Measurements from ENCODE around the gene TSPAN18. TPM values are rescaled to one million over a fixed set of nuclear protein-coding genes. Genes with fewer than 3 reads are reported as not detected.
"Not testable (repeated sequence)": the region's sequence is repeated elsewhere in the genome, so short reads cannot be mapped to it uniquely, and the experiment has no call there.

Gene TSPAN18
- total RNA-seq, 1 experiment from 2014 or later, result not detected

GRCh38 chr11:44870615-44871176 lies 143.9 kb downstream of the TSPAN18 start:
- H2AFZ ChIP-seq (ENCODE audit: low read length), result no peak overlapping the region
- H3K4me3 ChIP-seq (ENCODE audit: low read length), result no peak overlapping the region
- ATAC-seq, result no peak
- H4K20me1 ChIP-seq (ENCODE audit: low read length), result no peaks in the 10 kb centered on the region
- BruUV-seq (replicated peaks), result no TSS peak
- H3F3A ChIP-seq (ENCODE audit: low read length, unreplicated experiment), result no peaks in the 10 kb centered on the region
- no peaks in the 10 kb centered on the region for H3K36me3 ChIP-seq (ENCODE audit: low read depth, low read length)
- no peak overlapping the region for H3K4me2 ChIP-seq (ENCODE audit: low read length)
- no peak for DNase-seq
- no peaks in the 10 kb centered on the region for H3K9me2 ChIP-seq (replicated peaks; ENCODE audit: low read length)
- TF ChIP-seq CTCF (conservative IDR thresholded peaks at IDR 0.05; ENCODE audit: low read depth, low read length) (no peak), EZH2 (IDR thresholded peaks at IDR 0.05; ENCODE audit: low read length, unreplicated experiment) (no peak), EZH2phosphoT487 (IDR thresholded peaks at IDR 0.05; ENCODE audit: borderline replicate concordance, low read length) (no peak)
- H3K27me3 ChIP-seq (ENCODE audit: low read length), result no peaks in the 10 kb centered on the region
- no peak overlapping the region for H3K27ac ChIP-seq (ENCODE audit: low read length)
- ChIA-PET POLR2A (ENCODE audit: unreplicated experiment) (no interaction called here), CTCF (no interaction called here)
- no peaks in the 10 kb centered on the region for H3K79me2 ChIP-seq (ENCODE audit: low read length)
- H3K9ac ChIP-seq (ENCODE audit: low read length), result no peak overlapping the region
- no peaks in the 10 kb centered on the region for H3K4me1 ChIP-seq (ENCODE audit: insufficient read depth, low read length)
- H3K9me3 ChIP-seq (ENCODE audit: low read length), result no peaks in the 10 kb centered on the region
- intact Hi-C loops (cut with micrococcal nuclease), result no loop called here

- ATAC-seq; H3K4me2 ChIP-seq (ENCODE audit: low read length); H4K20me1 ChIP-seq (ENCODE audit: low read length); POLR2A ChIA-PET (ENCODE audit: unreplicated experiment); H3K27ac ChIP-seq (ENCODE audit: low read length); H3K79me2 ChIP-seq (ENCODE audit: low read length); H3K27me3 ChIP-seq (ENCODE audit: low read length); H3K9ac ChIP-seq (ENCODE audit: low read length); H3K36me3 ChIP-seq (ENCODE audit: low read depth, low read length); H3K4me3 ChIP-seq (ENCODE audit: low read length); CTCF ChIA-PET; H2AFZ ChIP-seq (ENCODE audit: low read length); H3K4me1 ChIP-seq (ENCODE audit: insufficient read depth, low read length); DNase-seq; intact Hi-C loops (cut with micrococcal nuclease); H3K9me2 ChIP-seq (replicated peaks; ENCODE audit: low read length); H3F3A ChIP-seq (ENCODE audit: low read length, unreplicated experiment); H3K9me3 ChIP-seq (ENCODE audit: low read length); BruUV-seq (replicated peaks): not testable (repeated sequence)
Observed at GRCh38 chr11:44871682-44872081, 144.9 kb downstream of the TSPAN18 start.

GRCh38 chr11:44872556-44872955 lies 145.8 kb downstream of the TSPAN18 start:
- Histone ChIP-seq H3F3A (ENCODE audit: low read length, unreplicated experiment) (no peaks in the 10 kb centered on the region), H3K27ac (ENCODE audit: low read length) (no peak overlapping the region), H3K4me3 (ENCODE audit: low read length) (no peak overlapping the region), H4K20me1 (ENCODE audit: low read length) (no peaks in the 10 kb centered on the region), H3K9me3 (ENCODE audit: low read length) (no peaks in the 10 kb centered on the region), H3K4me2 (ENCODE audit: low read length) (no peak overlapping the region), H2AFZ (ENCODE audit: low read length) (no peak overlapping the region), H3K27me3 (ENCODE audit: low read length) (no peaks in the 10 kb centered on the region), H3K9ac (ENCODE audit: low read length) (no peak overlapping the region), H3K79me2 (ENCODE audit: low read length) (no peaks in the 10 kb centered on the region), H3K36me3 (ENCODE audit: low read depth, low read length) (no peaks in the 10 kb centered on the region), H3K9me2 (replicated peaks; ENCODE audit: low read length) (no peaks in the 10 kb centered on the region), H3K4me1 (ENCODE audit: insufficient read depth, low read length) (no peaks in the 10 kb centered on the region)
- intact Hi-C loops (cut with micrococcal nuclease), result no loop called here
- DNase-seq (no peak), ATAC-seq (no peak)
- BruUV-seq (replicated peaks), result no TSS peak
- POLR2A ChIA-PET (ENCODE audit: unreplicated experiment), result no interaction called here
- TF ChIP-seq EZH2 (IDR thresholded peaks at IDR 0.05; ENCODE audit: low read length, unreplicated experiment) (no peak), CTCF (conservative IDR thresholded peaks at IDR 0.05; ENCODE audit: low read depth, low read length) (no peak), EZH2phosphoT487 (IDR thresholded peaks at IDR 0.05; ENCODE audit: borderline replicate concordance, low read length) (no peak)
- CTCF ChIA-PET, result no interaction called here
